ENCODE results near the gene NTRK1. TPM values are rescaled to one million over a fixed set of nuclear protein-coding genes. Genes with fewer than 3 reads are reported as not detected.

The NTRK1 gene
- total and polyA plus RNA-seq, 9 donors = 0.35 to 1.9 (median 0.88) TPM

- Histone ChIP-seq H3K27ac (ENCODE audit: low read length) (no peak overlapping the region), H3K4me3 (ENCODE audit: low read length) (no peak overlapping the region), H3K36me3 (ENCODE audit: control insufficient read depth, insufficient read depth, low read length) (no peaks in the 10 kb centered on the region), H3K27me3 (ENCODE audit: control insufficient read depth, insufficient read depth, low read length) (peaks cover 51% of the 10 kb centered on the region), H3K9me3 (replicated peaks; ENCODE audit: control insufficient read depth, low read depth, low read length) (no peaks in the 10 kb centered on the region), H3K4me1 (ENCODE audit: control insufficient read depth, insufficient read depth, low read length) (peaks cover 26% of the 10 kb centered on the region)
- no peak for DNase-seq
- WGBS (ENCODE audit: insufficient coverage) = 67% methylated on average over 1 of the region's 4 CpGs
Observed at GRCh38 chr1:156864796-156865195, 4.1 kb downstream of the NTRK1 start.

GRCh38 chr1:156865258-156865657 lies 4.6 kb downstream of the NTRK1 start:
- H3K4me3 ChIP-seq (ENCODE audit: low read length) = no peak overlapping the region
- 64% methylated on average over 5 of the region's 9 CpGs for WGBS (ENCODE audit: insufficient coverage)
- no peak for DNase-seq
- H3K9me3 ChIP-seq (replicated peaks; ENCODE audit: control insufficient read depth, low read depth, low read length) = no peaks in the 10 kb centered on the region
- peaks cover 47% of the 10 kb centered on the region for H3K27me3 ChIP-seq (ENCODE audit: control insufficient read depth, insufficient read depth, low read length)
- no peak overlapping the region for H3K27ac ChIP-seq (ENCODE audit: low read length)
- H3K4me1 ChIP-seq (ENCODE audit: control insufficient read depth, insufficient read depth, low read length) = peaks cover 21% of the 10 kb centered on the region
- H3K36me3 ChIP-seq (ENCODE audit: control insufficient read depth, insufficient read depth, low read length) = no peaks in the 10 kb centered on the region

- Histone ChIP-seq H3K4me3 (ENCODE audit: low read length) (no peak overlapping the region), H3K27ac (ENCODE audit: low read length) (no peak overlapping the region), H3K9me3 (replicated peaks; ENCODE audit: control insufficient read depth, low read depth, low read length) (no peaks in the 10 kb centered on the region), H3K27me3 (ENCODE audit: control insufficient read depth, insufficient read depth, low read length) (peaks cover 41% of the 10 kb centered on the region), H3K4me1 (ENCODE audit: control insufficient read depth, insufficient read depth, low read length) (peaks cover 16% of the 10 kb centered on the region), H3K36me3 (ENCODE audit: control insufficient read depth, insufficient read depth, low read length) (no peaks in the 10 kb centered on the region)
- DNase-seq = no peak
- WGBS (ENCODE audit: insufficient coverage) = no CpG with 5 or more reads among the region's 4 CpGs
Observed at GRCh38 chr1:156865865-156866248, 5.2 kb downstream of the NTRK1 start.

DNA sequence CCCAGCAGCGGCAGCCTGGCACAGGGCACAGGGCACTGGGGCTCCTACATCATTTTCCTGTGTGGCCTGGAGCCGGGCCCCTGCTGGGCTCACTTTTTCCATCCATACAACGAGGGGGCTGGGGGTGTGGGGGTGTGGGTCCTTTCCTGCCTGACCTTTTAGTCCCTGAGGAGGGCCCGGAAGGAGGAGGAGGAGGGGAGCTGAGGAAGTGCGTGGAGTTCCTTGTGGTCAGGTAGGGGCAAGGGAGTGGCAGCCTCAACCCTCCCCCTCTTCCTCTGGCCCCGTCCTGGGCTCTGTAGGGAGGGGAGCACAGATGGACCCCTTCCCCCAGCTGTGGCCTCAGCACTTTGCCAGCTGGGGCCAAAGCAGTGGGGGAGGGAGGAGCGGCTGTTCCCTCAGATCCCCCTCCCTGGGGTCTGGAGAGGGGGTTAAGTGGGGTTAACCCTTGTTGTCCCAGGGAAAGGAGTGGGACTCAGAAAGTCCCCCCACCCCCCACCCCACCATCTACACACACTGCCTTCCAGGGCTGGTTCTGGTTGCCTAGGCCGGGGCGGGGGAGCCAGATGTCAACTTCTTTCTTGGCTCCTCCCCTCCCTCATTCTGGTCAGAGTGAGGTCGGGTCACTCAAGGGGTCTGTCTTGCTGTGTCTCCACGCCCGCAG lies 5.7 kb downstream of the NTRK1 start:
- Histone ChIP-seq H3K4me1 (ENCODE audit: control insufficient read depth, insufficient read depth, low read length) (peaks cover 11% of the 10 kb centered on the region), H3K36me3 (ENCODE audit: control insufficient read depth, insufficient read depth, low read length) (no peaks in the 10 kb centered on the region), H3K4me3 (ENCODE audit: low read length) (no peak overlapping the region), H3K9me3 (replicated peaks; ENCODE audit: control insufficient read depth, low read depth, low read length) (no peaks in the 10 kb centered on the region), H3K27me3 (ENCODE audit: control insufficient read depth, insufficient read depth, low read length) (peaks cover 36% of the 10 kb centered on the region), H3K27ac (ENCODE audit: low read length) (no peak overlapping the region)
- DNase-seq = no peak
- no CpG with 5 or more reads among the region's 12 CpGs for WGBS (ENCODE audit: insufficient coverage)

DNA sequence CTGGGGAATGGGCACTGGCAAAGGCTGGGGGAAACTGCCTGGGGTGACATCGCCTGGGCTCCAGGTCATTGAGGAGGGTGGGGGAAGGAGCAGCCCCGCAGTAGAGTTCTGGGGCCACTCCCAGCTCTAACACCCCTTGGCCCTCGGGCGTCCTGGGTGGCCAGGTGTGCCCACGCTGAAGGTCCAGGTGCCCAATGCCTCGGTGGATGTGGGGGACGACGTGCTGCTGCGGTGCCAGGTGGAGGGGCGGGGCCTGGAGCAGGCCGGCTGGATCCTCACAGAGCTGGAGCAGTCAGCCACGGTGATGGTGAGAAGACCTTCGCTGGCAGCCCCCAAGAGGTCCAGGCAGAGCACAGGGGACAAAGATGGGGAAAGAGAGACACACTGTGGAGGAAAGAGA lies 7.7 kb downstream of the NTRK1 start:
- H3K9me3 ChIP-seq (replicated peaks; ENCODE audit: control insufficient read depth, low read depth, low read length) = no peaks in the 10 kb centered on the region
- H3K4me1 ChIP-seq (ENCODE audit: control insufficient read depth, insufficient read depth, low read length) = peaks cover 8% of the 10 kb centered on the region
- H3K4me3 ChIP-seq (ENCODE audit: low read length) = no peak overlapping the region
- peaks cover 17% of the 10 kb centered on the region for H3K27me3 ChIP-seq (ENCODE audit: control insufficient read depth, insufficient read depth, low read length)
- DNase-seq = no peak
- no peaks in the 10 kb centered on the region for H3K36me3 ChIP-seq (ENCODE audit: control insufficient read depth, insufficient read depth, low read length)
- WGBS (ENCODE audit: insufficient coverage) = 60% methylated on average over 12 of the region's 13 CpGs
- H3K27ac ChIP-seq (ENCODE audit: low read length) = no peak overlapping the region

DNA sequence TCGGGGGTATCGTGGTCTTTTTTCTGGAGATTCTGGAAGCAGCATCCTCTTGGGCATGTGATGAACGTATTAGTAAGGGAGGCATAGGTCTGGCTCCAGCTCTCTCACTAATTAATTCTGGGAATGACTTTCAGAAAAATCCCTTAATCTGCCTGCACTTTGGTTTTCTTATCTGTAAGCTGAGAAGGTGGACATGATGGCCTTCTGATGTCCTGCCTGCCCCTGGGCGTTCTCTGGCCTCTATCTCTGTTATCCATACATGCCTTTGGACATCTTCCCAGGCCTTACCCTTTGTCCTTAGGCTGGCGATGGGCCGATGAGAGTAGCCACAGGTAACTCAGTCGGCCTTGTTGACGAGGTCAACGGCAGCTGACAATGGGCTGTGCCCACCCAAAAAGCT lies 8.8 kb downstream of the NTRK1 start:
- peaks cover 10% of the 10 kb centered on the region for H3K27me3 ChIP-seq (ENCODE audit: control insufficient read depth, insufficient read depth, low read length)
- WGBS (ENCODE audit: insufficient coverage) = 97% methylated on average over 6 of the region's 9 CpGs

DNA sequence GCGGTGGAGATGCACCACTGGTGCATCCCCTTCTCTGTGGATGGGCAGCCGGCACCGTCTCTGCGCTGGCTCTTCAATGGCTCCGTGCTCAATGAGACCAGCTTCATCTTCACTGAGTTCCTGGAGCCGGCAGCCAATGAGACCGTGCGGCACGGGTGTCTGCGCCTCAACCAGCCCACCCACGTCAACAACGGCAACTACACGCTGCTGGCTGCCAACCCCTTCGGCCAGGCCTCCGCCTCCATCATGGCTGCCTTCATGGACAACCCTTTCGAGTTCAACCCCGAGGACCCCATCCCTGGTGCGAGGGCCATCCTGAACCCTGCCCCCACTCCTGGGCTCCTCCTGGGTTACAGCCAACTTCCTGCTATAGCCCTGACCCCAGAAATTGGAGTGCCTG lies 13.0 kb downstream of the NTRK1 start:
- DNase-seq = no peak
- no peaks in the 10 kb centered on the region for H3K9me3 ChIP-seq (replicated peaks; ENCODE audit: control insufficient read depth, low read depth, low read length)
- H3K4me3 ChIP-seq (ENCODE audit: low read length) = no peak overlapping the region
- no peak overlapping the region for H3K27ac ChIP-seq (ENCODE audit: low read length)
- peaks cover 32% of the 10 kb centered on the region for H3K27me3 ChIP-seq (ENCODE audit: control insufficient read depth, insufficient read depth, low read length)
- H3K4me1 ChIP-seq (ENCODE audit: control insufficient read depth, insufficient read depth, low read length) = peaks cover 9% of the 10 kb centered on the region
- H3K36me3 ChIP-seq (ENCODE audit: control insufficient read depth, insufficient read depth, low read length) = no peaks in the 10 kb centered on the region
- WGBS (ENCODE audit: insufficient coverage) = 90% methylated on average over 13 of the region's 18 CpGs

More for the DNA sequence above, 8.8 kb downstream of the NTRK1 start:
- Histone ChIP-seq H3K4me3 (ENCODE audit: low read length) (no peak overlapping the region), H3K4me1 (ENCODE audit: control insufficient read depth, insufficient read depth, low read length) (peaks cover 8% of the 10 kb centered on the region), H3K27ac (ENCODE audit: low read length) (no peak overlapping the region), H3K36me3 (ENCODE audit: control insufficient read depth, insufficient read depth, low read length) (no peaks in the 10 kb centered on the region), H3K9me3 (replicated peaks; ENCODE audit: control insufficient read depth, low read depth, low read length) (no peaks in the 10 kb centered on the region)
- no peak for DNase-seq

- H3K27me3 ChIP-seq (ENCODE audit: control insufficient read depth, insufficient read depth, low read length) = peaks cover 36% of the 10 kb centered on the region
- no peaks in the 10 kb centered on the region for H3K9me3 ChIP-seq (replicated peaks; ENCODE audit: control insufficient read depth, low read depth, low read length)
- peaks cover 9% of the 10 kb centered on the region for H3K4me1 ChIP-seq (ENCODE audit: control insufficient read depth, insufficient read depth, low read length)
- no peak overlapping the region for H3K27ac ChIP-seq (ENCODE audit: low read length)
- 67% methylated on average over 3 of the region's 5 CpGs for WGBS (ENCODE audit: insufficient coverage)
- no peak overlapping the region for H3K4me3 ChIP-seq (ENCODE audit: low read length)
- no peaks in the 10 kb centered on the region for H3K36me3 ChIP-seq (ENCODE audit: control insufficient read depth, insufficient read depth, low read length)
- DNase-seq = no peak
Observed at GRCh38 chr1:156874142-156874541, 13.5 kb downstream of the NTRK1 start.

- 40% methylated on average over 13 of the region's 16 CpGs for WGBS (ENCODE audit: insufficient coverage)
- H3K36me3 ChIP-seq (ENCODE audit: control insufficient read depth, insufficient read depth, low read length) = no peaks in the 10 kb centered on the region
- no peak for DNase-seq
- peaks cover 9% of the 10 kb centered on the region for H3K4me1 ChIP-seq (ENCODE audit: control insufficient read depth, insufficient read depth, low read length)
- H3K9me3 ChIP-seq (replicated peaks; ENCODE audit: control insufficient read depth, low read depth, low read length) = no peaks in the 10 kb centered on the region
- H3K4me3 ChIP-seq (ENCODE audit: low read length) = no peak overlapping the region
- H3K27ac ChIP-seq (ENCODE audit: low read length) = no peak overlapping the region
- H3K27me3 ChIP-seq (ENCODE audit: control insufficient read depth, insufficient read depth, low read length) = peaks cover 36% of the 10 kb centered on the region
Observed at GRCh38 chr1:156874572-156875340, 14.1 kb downstream of the NTRK1 start.

- DNase-seq = no peak
- Histone ChIP-seq H3K36me3 (ENCODE audit: control insufficient read depth, insufficient read depth, low read length) (no peaks in the 10 kb centered on the region), H3K4me3 (ENCODE audit: low read length) (no peak overlapping the region), H3K27me3 (ENCODE audit: control insufficient read depth, insufficient read depth, low read length) (peaks cover 36% of the 10 kb centered on the region), H3K4me1 (ENCODE audit: control insufficient read depth, insufficient read depth, low read length) (peaks cover 9% of the 10 kb centered on the region), H3K27ac (ENCODE audit: low read length) (no peak overlapping the region), H3K9me3 (replicated peaks; ENCODE audit: control insufficient read depth, low read depth, low read length) (no peaks in the 10 kb centered on the region)
- 72% methylated on average over 4 of the region's 5 CpGs for WGBS (ENCODE audit: insufficient coverage)
Observed at GRCh38 chr1:156875341-156875615, 14.6 kb downstream of the NTRK1 start.
